Osteocyte (in vitro differentiated cells): Measurements from ENCODE around the gene ROBO2. TPM values are rescaled to one million over a fixed set of nuclear protein-coding genes. Genes with fewer than 3 reads are reported as not detected.

ENCODE experiments used
- DNase-seq: peaks from one replicate; pipeline ENCODE4 v3.0.0; 2021; ENCODE audit warnings: mixed read lengths; ENCODE audit not compliant: unreplicated experiment; ENCODE audit errors: extremely low spot score
- H3K27ac Mint-ChIP-seq: one replicate; pipeline ENCODE4 v1.8.0; 2021; ENCODE audit warnings: mild to moderate bottlenecking, mixed read lengths; ENCODE audit not compliant: unreplicated experiment
- H3K27me3 Mint-ChIP-seq: one replicate; pipeline ENCODE4 v1.8.0; 2021; ENCODE audit warnings: mixed read lengths; ENCODE audit not compliant: unreplicated experiment
- H3K36me3 Mint-ChIP-seq: one replicate; pipeline ENCODE4 v1.8.0; 2021; ENCODE audit warnings: mixed read lengths; ENCODE audit not compliant: unreplicated experiment
- H3K4me1 Mint-ChIP-seq: one replicate; pipeline ENCODE4 v1.8.0; 2021; ENCODE audit warnings: mixed read lengths; ENCODE audit not compliant: unreplicated experiment
- H3K4me3 Mint-ChIP-seq: one replicate; pipeline ENCODE4 v1.8.0; 2021; ENCODE audit warnings: mild to moderate bottlenecking, moderate library complexity, mixed read lengths; ENCODE audit not compliant: unreplicated experiment
- H3K9me3 Mint-ChIP-seq: one replicate; pipeline ENCODE4 v1.8.0; 2021; ENCODE audit warnings: mixed read lengths; ENCODE audit not compliant: unreplicated experiment
- total RNA-seq: library from RNA; stranded (reverse); gene quantifications from 2 replicates; pipeline ENCODE4 v1.2.1, GENCODE V29; 2021
- TF ChIP-seq, protein P1 (sequence below): fragments of 200-600 bp; sonication (generic); IDR thresholded peaks from 2 replicates; pipeline ENCODE4 v1.5.0; 2021; ENCODE audit warnings: antibody characterized with exemption, mild to moderate bottlenecking, moderate library complexity

ROBO2 gene
- total RNA-seq, 1 donor from 2014 or later: 18.4 TPM

DNA sequence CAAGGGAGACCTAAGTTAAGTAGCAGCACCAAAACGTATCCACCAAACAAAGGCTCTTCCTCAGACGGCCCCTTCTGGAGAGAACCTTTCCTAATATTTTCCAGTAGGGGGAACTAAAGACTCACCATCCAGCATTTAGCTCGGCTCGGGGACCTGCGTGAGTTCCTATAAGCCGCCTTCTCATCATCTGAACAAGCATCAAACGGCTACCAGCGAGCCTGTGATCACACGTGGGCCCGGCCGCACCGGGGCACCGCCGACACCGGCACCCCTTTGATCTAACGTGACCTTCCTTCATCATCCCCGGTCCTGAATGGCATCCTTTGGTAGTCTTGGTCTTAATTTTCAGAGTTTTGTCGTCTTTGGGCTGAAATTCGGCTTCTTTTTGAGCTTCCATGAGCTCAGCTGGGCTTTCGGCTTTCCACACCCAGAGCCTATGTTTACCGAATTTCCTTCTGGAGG is 1.4 kb upstream of the ROBO2 start:
- Mint-ChIP-seq H3K9me3 (no peaks in the 10 kb centered on the region), H3K27ac (peak overlapping the region; percentile 77), H3K4me1 (peaks cover 25% of the 10 kb centered on the region), H3K27me3 (no peaks in the 10 kb centered on the region), H3K4me3 (peak overlapping the region; percentile 95), H3K36me3 (no peaks in the 10 kb centered on the region)
- peak; percentile 90 for DNase-seq
- TF ChIP-seq, protein P1, sequence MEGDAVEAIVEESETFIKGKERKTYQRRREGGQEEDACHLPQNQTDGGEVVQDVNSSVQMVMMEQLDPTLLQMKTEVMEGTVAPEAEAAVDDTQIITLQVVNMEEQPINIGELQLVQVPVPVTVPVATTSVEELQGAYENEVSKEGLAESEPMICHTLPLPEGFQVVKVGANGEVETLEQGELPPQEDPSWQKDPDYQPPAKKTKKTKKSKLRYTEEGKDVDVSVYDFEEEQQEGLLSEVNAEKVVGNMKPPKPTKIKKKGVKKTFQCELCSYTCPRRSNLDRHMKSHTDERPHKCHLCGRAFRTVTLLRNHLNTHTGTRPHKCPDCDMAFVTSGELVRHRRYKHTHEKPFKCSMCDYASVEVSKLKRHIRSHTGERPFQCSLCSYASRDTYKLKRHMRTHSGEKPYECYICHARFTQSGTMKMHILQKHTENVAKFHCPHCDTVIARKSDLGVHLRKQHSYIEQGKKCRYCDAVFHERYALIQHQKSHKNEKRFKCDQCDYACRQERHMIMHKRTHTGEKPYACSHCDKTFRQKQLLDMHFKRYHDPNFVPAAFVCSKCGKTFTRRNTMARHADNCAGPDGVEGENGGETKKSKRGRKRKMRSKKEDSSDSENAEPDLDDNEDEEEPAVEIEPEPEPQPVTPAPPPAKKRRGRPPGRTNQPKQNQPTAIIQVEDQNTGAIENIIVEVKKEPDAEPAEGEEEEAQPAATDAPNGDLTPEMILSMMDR: peak; percentile 81

DNA sequence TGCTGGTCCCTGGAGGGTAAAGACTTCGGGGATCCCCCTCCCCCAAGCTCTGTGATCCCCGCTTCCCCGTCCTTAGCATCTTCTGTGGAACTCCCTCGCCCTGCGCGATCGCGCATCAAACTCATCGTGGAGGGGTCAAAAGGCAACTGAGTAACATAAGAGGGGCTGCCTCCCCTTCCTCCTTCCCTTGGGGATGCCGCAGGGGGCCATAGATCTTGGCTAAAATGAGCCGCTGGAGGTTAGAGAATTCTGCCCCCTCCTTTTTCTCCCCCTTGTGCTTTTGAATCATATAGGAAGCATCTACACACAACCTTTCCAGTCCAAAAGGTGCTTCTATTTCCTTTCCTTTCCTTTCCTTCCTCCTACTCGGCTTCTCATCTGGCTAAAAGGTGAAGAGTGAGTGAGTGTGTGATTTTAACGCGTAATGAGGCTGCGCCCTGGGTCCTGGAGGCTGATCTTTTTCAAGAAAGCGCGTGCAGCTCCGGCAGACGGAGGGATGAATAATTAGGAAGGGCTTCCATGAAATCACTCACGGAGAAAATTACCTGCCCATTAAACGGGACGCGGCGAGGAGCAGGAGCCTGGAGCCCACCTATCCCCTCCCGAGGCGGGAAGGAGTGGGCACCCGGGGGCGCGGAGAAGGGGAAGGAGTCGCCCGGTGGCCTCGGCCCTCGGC is 831 bp upstream of the ROBO2 start:
- Mint-ChIP-seq H3K9me3 (no peaks in the 10 kb centered on the region), H3K4me3 (peak overlapping the region; percentile 95), H3K36me3 (no peaks in the 10 kb centered on the region), H3K27me3 (no peaks in the 10 kb centered on the region), H3K4me1 (peaks cover 25% of the 10 kb centered on the region), H3K27ac (peak overlapping the region; percentile 77)
- DNase-seq: no peak
- TF ChIP-seq, protein P1: no peak

GRCh38 chr3:77040216-77040615 is 317 bp downstream of the ROBO2 start:
- TF ChIP-seq, protein P1: no peak
- no peak for DNase-seq
- H3K4me1 Mint-ChIP-seq: peaks cover 25% of the 10 kb centered on the region
- no peaks in the 10 kb centered on the region for H3K36me3 Mint-ChIP-seq
- H3K27ac Mint-ChIP-seq: peak overlapping the region; percentile 88
- peak overlapping the region; percentile 95 for H3K4me3 Mint-ChIP-seq
- H3K27me3 Mint-ChIP-seq: no peaks in the 10 kb centered on the region
- no peaks in the 10 kb centered on the region for H3K9me3 Mint-ChIP-seq

DNA sequence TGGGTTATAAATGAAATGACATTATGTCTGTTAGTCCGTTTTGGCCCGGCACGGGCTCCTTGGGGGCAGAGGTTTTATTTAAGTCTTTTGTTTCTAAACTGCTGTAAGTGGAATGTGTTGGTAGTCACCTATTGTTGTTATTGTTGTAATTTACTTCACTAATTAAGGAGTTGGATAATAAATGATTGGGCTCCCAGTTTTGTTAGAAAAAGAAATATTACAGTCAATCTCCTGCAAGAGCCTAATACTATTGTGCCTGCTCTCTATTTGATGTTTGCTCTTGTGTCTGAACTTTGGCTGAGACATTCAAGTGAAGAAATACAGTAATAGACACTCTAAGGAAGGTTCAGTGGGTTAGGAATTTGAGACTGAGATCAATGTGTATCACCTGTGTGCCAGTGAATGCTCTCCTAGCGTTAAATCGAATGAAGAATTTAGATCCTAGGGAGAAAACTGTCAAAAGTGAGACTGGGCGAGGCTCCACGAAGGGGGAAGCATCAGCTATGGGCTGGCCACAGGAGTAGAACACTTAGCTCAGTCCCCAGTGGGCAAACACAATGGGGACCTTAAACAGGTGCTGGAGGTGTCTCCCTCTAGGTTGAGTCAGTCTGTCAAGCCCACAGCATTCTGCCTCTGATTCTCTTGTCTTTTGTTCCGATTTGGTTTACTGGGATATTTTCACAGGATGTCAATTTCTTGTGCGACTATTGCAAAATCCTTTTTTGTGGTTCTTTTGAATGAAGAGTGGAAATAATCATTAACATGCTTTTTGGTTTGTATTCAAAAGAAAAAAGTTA is 1.2 kb downstream of the ROBO2 start:
- DNase-seq: no peak
- H3K36me3 Mint-ChIP-seq: no peaks in the 10 kb centered on the region
- no peaks in the 10 kb centered on the region for H3K9me3 Mint-ChIP-seq
- TF ChIP-seq, protein P1: no peak
- H3K4me1 Mint-ChIP-seq: peaks cover 25% of the 10 kb centered on the region
- no peaks in the 10 kb centered on the region for H3K27me3 Mint-ChIP-seq
- H3K4me3 Mint-ChIP-seq: peak overlapping the region; percentile 95
- H3K27ac Mint-ChIP-seq: peak overlapping the region; percentile 88

GRCh38 chr3:77041811-77042210 is 1.9 kb downstream of the ROBO2 start:
- TF ChIP-seq, protein P1: no peak
- no peaks in the 10 kb centered on the region for H3K36me3 Mint-ChIP-seq
- no peak overlapping the region for H3K27ac Mint-ChIP-seq
- H3K4me1 Mint-ChIP-seq: peaks cover 25% of the 10 kb centered on the region
- H3K4me3 Mint-ChIP-seq: peak overlapping the region; percentile 95
- H3K9me3 Mint-ChIP-seq: no peaks in the 10 kb centered on the region
- no peak for DNase-seq
- no peaks in the 10 kb centered on the region for H3K27me3 Mint-ChIP-seq
